ENCODE data around the gene TENM4. TPM values are rescaled to one million over a fixed set of nuclear protein-coding genes. Genes with fewer than 3 reads are reported as not detected.
A peak's percentile ranks its signal among the peaks of the same experiment; 100 is the strongest.

TENM4 gene
- total RNA-seq, 1 donor from 2014 or later: 50.7 TPM

DNA sequence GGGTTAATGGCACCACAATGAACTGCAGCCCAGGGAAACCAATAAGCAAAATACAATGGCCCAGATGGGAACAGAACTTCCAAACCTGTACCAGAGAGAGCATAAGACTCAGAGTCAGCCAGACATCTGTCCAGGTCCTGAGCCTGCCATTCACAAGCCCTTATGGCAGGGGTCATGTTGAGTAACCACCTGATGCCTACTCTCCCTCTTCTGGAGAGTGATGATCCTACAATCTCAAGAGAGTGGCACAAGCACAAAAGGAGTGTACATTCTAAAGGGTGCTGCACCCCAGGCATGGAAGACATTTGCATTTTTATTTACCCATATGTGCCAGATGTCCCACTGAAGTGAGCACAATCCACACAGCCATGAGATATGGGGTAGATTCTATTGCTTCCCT, 10.6 kb downstream of the TENM4 start:
- Mint-ChIP-seq H3K4me1 (ENCODE audit: low read depth, unreplicated experiment) (peaks cover 18% of the 10 kb centered on the region), H3K4me3 (ENCODE audit: unreplicated experiment) (no peak overlapping the region), H3K27me3 (ENCODE audit: unreplicated experiment) (peaks cover 3% of the 10 kb centered on the region), H3K9me3 (ENCODE audit: unreplicated experiment) (no peaks in the 10 kb centered on the region), H3K36me3 (ENCODE audit: unreplicated experiment) (no peaks in the 10 kb centered on the region), H3K27ac (ENCODE audit: unreplicated experiment) (peak overlapping the region; percentile 56)
- TF ChIP-seq, protein P1, sequence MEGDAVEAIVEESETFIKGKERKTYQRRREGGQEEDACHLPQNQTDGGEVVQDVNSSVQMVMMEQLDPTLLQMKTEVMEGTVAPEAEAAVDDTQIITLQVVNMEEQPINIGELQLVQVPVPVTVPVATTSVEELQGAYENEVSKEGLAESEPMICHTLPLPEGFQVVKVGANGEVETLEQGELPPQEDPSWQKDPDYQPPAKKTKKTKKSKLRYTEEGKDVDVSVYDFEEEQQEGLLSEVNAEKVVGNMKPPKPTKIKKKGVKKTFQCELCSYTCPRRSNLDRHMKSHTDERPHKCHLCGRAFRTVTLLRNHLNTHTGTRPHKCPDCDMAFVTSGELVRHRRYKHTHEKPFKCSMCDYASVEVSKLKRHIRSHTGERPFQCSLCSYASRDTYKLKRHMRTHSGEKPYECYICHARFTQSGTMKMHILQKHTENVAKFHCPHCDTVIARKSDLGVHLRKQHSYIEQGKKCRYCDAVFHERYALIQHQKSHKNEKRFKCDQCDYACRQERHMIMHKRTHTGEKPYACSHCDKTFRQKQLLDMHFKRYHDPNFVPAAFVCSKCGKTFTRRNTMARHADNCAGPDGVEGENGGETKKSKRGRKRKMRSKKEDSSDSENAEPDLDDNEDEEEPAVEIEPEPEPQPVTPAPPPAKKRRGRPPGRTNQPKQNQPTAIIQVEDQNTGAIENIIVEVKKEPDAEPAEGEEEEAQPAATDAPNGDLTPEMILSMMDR (IDR thresholded peaks at IDR 0.05; ENCODE audit: partially characterized antibody, unreplicated experiment): peak; percentile 16
- no peak for DNase-seq

DNA sequence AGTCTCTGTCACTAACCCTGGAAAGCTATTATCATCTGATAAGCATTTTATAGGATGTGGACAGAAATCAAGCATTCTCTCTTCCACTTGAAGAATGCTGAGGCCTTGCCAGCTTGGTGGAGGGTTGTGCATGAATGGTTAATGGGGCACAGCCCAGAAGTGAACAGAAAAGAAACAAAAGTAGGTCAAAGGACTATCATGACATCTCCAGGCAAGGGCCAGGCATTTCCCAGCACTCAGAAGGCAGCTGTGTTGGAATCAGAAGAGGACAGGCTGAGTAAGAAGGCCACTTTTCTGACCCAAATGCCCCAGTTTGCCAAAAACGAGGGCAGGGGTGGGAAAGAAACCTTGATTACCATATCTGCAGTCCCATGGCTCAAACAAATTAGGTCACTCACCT, 12.4 kb downstream of the TENM4 start:
- H3K27ac Mint-ChIP-seq (ENCODE audit: unreplicated experiment): no peak overlapping the region
- peaks cover 14% of the 10 kb centered on the region for H3K4me1 Mint-ChIP-seq (ENCODE audit: low read depth, unreplicated experiment)
- DNase-seq: no peak
- no peaks in the 10 kb centered on the region for H3K36me3 Mint-ChIP-seq (ENCODE audit: unreplicated experiment)
- TF ChIP-seq, protein P1 (IDR thresholded peaks at IDR 0.05; ENCODE audit: partially characterized antibody, unreplicated experiment): no peak
- no peak overlapping the region for H3K4me3 Mint-ChIP-seq (ENCODE audit: unreplicated experiment)
- H3K27me3 Mint-ChIP-seq (ENCODE audit: unreplicated experiment): peaks cover 3% of the 10 kb centered on the region
- no peaks in the 10 kb centered on the region for H3K9me3 Mint-ChIP-seq (ENCODE audit: unreplicated experiment)

DNA sequence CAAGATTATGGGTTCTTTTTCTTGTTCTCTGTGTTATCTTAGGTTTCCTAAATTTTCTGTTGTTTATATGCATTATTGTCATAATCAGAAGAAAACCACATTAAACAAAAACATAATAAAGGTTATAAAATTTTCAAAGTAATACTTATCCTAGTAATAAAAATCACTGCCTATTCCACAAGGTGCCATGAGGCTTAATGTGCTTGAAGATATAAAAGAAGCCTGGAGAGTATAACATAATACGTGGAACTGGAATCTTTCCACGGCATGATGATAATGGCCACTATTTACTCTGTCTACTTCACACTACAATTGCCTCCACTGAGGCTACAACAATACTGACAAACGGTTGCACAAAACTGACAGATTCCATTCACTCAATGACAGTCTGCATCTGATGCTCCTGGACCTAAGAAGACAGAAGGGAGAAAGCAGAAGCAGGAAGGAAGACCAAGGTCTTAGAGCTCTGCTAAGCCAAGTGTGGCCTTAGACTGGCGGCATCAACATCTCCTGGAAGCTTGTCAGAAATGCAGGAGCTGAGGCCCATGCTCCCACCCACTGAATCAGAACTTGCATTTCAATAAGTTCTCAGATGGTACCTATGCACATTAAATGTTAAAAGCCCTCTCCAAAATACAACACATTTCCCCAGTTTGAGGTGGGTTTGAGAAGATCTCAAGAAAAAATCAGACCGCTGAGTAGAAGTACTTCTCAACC, 13.1 kb downstream of the TENM4 start:
- Mint-ChIP-seq H3K27ac (ENCODE audit: unreplicated experiment) (no peak overlapping the region), H3K4me1 (ENCODE audit: low read depth, unreplicated experiment) (peaks cover 20% of the 10 kb centered on the region), H3K27me3 (ENCODE audit: unreplicated experiment) (peaks cover 3% of the 10 kb centered on the region), H3K9me3 (ENCODE audit: unreplicated experiment) (no peaks in the 10 kb centered on the region), H3K36me3 (ENCODE audit: unreplicated experiment) (no peaks in the 10 kb centered on the region), H3K4me3 (ENCODE audit: unreplicated experiment) (no peak overlapping the region)
- TF ChIP-seq, protein P1 (IDR thresholded peaks at IDR 0.05; ENCODE audit: partially characterized antibody, unreplicated experiment): no peak
- no peak for DNase-seq

DNA sequence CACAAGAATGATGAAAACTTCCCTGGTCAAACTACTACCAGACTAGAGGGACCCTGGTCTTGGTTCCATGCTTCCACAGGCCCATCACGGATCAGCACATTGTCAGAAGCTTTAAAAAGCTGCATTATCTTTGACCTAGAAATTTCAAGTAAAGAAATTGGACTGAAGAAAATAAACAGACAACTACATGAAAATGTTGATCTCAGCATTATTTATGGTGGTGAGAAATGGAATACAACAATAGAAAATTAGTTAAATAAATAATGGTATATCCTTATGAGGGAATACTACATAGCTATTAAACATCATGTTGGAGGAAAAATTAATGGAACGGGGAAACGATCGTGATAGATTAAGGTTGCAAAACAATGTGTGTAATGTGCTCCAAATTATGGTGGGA, 13.7 kb downstream of the TENM4 start:
- H3K4me3 Mint-ChIP-seq (ENCODE audit: unreplicated experiment): no peak overlapping the region
- TF ChIP-seq, protein P1 (IDR thresholded peaks at IDR 0.05; ENCODE audit: partially characterized antibody, unreplicated experiment): no peak
- no peak overlapping the region for H3K27ac Mint-ChIP-seq (ENCODE audit: unreplicated experiment)
- peaks cover 3% of the 10 kb centered on the region for H3K27me3 Mint-ChIP-seq (ENCODE audit: unreplicated experiment)
- H3K36me3 Mint-ChIP-seq (ENCODE audit: unreplicated experiment): no peaks in the 10 kb centered on the region
- no peaks in the 10 kb centered on the region for H3K9me3 Mint-ChIP-seq (ENCODE audit: unreplicated experiment)
- peaks cover 23% of the 10 kb centered on the region for H3K4me1 Mint-ChIP-seq (ENCODE audit: low read depth, unreplicated experiment)
- no peak for DNase-seq

DNA sequence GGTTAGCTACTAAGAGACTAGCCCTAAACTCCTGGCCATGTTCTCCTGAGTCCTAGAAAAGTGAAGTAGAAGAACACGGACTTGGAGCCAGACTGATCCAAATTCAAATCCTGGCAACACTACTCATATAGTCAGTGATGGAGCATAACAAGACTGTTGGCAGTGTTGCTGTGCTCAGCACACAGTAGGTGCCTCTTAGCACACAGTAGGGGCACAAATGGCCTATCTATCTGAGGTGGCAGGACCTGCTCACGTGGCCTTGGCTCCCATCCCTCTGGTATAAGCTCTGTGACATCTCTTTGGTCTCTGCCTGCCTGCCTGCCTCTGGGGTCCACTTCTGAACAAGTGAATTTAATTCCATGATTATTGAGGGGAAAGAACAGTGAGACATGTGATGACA, 15.4 kb downstream of the TENM4 start:
- no peak for DNase-seq
- no peak overlapping the region for H3K27ac Mint-ChIP-seq (ENCODE audit: unreplicated experiment)
- H3K4me1 Mint-ChIP-seq (ENCODE audit: low read depth, unreplicated experiment): peaks cover 33% of the 10 kb centered on the region
- H3K27me3 Mint-ChIP-seq (ENCODE audit: unreplicated experiment): peaks cover 3% of the 10 kb centered on the region
- no peaks in the 10 kb centered on the region for H3K36me3 Mint-ChIP-seq (ENCODE audit: unreplicated experiment)
- H3K4me3 Mint-ChIP-seq (ENCODE audit: unreplicated experiment): no peak overlapping the region
- TF ChIP-seq, protein P1 (IDR thresholded peaks at IDR 0.05; ENCODE audit: partially characterized antibody, unreplicated experiment): no peak
- H3K9me3 Mint-ChIP-seq (ENCODE audit: unreplicated experiment): no peaks in the 10 kb centered on the region
